Spleen (tissue), 11 donors: ENCODE data around the gene LRIG1. TPM values are rescaled to one million over a fixed set of nuclear protein-coding genes. Genes with fewer than 3 reads are reported as not detected.

Experiments
- DNase-seq: peaks from one replicate; pipeline ENCODE4 v3.0.0-alpha.2; 2020
- H3K27ac ChIP-seq, 8 donors: fragments of 200-600 bp; sonication (generic) in 7 of 8; 1 replicate in 4 of 8; 2 replicates in 4 of 8; pipeline versions ENCODE4 v1.5.0 to v1.8.0; 2016 to 2021; ENCODE audit warnings: inconsistent platforms in 4 of 8, mild to moderate bottlenecking in 4 of 8, moderate library complexity in 1 of 8
- H3K27me3 ChIP-seq, 7 donors: fragments of 200-600 bp; sonication (generic) in 6 of 7; replicated peaks in 1 of 7; 1 replicate in 4 of 7; 2 replicates in 3 of 7; pipeline versions ENCODE4 v1.5.0 to v1.8.0; 2016 to 2021; ENCODE audit warnings: inconsistent platforms in 3 of 7, mild to moderate bottlenecking in 1 of 7
- H3K36me3 ChIP-seq, 6 donors: fragments of 200-600 bp; sonication (generic) in 5 of 6; 1 replicate in 4 of 6; 2 replicates in 2 of 6; pipeline versions ENCODE4 v1.5.0 to v1.8.0; 2016 to 2021; ENCODE audit warnings: inconsistent platforms in 2 of 6
- H3K4me1 ChIP-seq, 6 donors: fragments of 200-600 bp; sonication (generic) in 5 of 6; 1 replicate in 3 of 6; 2 replicates in 3 of 6; pipeline versions ENCODE4 v1.5.0 to v1.8.0; 2016 to 2021; ENCODE audit warnings: inconsistent platforms in 3 of 6
- H3K4me3 ChIP-seq, 8 donors: fragments of 200-600 bp; sonication (generic) in 7 of 8; 1 replicate in 4 of 8; 2 replicates in 4 of 8; pipeline versions ENCODE4 v1.5.0 to v1.8.0; 2016 to 2021; ENCODE audit warnings: inconsistent platforms in 4 of 8, mild to moderate bottlenecking in 4 of 8, moderate library complexity in 2 of 8
- H3K9me3 ChIP-seq, 8 donors: fragments of 200-600 bp; sonication (generic) in 7 of 8; 1 replicate in 4 of 8; 2 replicates in 4 of 8; pipeline versions ENCODE4 v1.5.0 to v1.8.0; 2016 to 2021; ENCODE audit warnings: inconsistent platforms in 4 of 8
- POLR2A ChIP-seq, 3 donors: fragments of 450-650 bp; IDR thresholded peaks; one replicate each; pipeline ENCODE4 v1.5.1; 2017; ENCODE audit warnings: antibody characterized with exemption in 3 of 3, mild to moderate bottlenecking in 1 of 3
- POLR2AphosphoS5 ChIP-seq, 3 donors: sonication (generic); formaldehyde crosslinking; IDR thresholded peaks; one replicate each; pipeline ENCODE4 v1.5.1; 2017; ENCODE audit warnings: antibody characterized with exemption in 3 of 3
- WGBS, 5 donors: extraction: QIAGEN DNeasy Blood & Tissue Kit in 3 of 5; methylation state at CpG; one replicate each; pipeline versions ENCODE4 v1.1.5 to v1.1.7; 2013 to 2018; 5-methylcytosine and 5-hydroxymethylcytosine counted together
- intact Hi-C: fragments of 100-400 bp; cut with DNase I; formaldehyde crosslinking; loops from one replicate; pipeline ENCODE4 v1.15.0; 2023; ENCODE audit warnings: low total_unique reads
- polyA plus RNA-seq, 3 donors: library from polyadenylated mRNA; stranded (reverse); fragments of 200-250 nt; gene quantifications; one replicate each; pipeline ENCODE4 v1.2.1, GENCODE V29; 2013
- total RNA-seq, 7 donors: library from RNA; depleted of rRNA in 3 of 7; stranded (reverse); fragments of >200 nt in 3 of 7; fragmentation: NEBNext Ultra II Directional in 4 of 7; extraction: Animal tissue kit (Norgen Biotek cat#: 25700) in 4 of 7; gene quantifications; one replicate each; pipeline versions ENCODE4 v1.1.0 to v1.2.1, GENCODE V29; 2016 to 2021
- TF ChIP-seq, protein P1 (sequence below), 11 experiments: fragments of 200-600 bp in 7 of 11; fragments of 450-650 bp in 4 of 11; sonication (generic) in 4 of 11; IDR thresholded peaks in 8 of 11; conservative IDR thresholded peaks in 3 of 11; 1 replicate in 7 of 11; 2 replicates in 4 of 11; pipeline versions ENCODE4 v1.4.0 to v1.8.0; 2016 to 2021; ENCODE audit warnings: antibody characterized with exemption in 11 of 11, inconsistent platforms in 4 of 11, mild to moderate bottlenecking in 1 of 11
- donor health status: healthy with polysubstance abuse.
- donor health status: DM: no; HTN: no; CAD: no; lungs with moderate emphysema.
- donor health status: DM: no; HTN: no; CAD: no.
- donor health status: Bipolar disorder and iron deficiency.
- donor health status: healthy.
- donor health status: DM: no; HTN: no; CAD: no.
- donor health status: DM: yes; HTN: yes; CAD: no.

The LRIG1 gene
- total and polyA plus RNA-seq, 10 donors, result 5.9 to 19.7 (median 11.9) TPM

DNA sequence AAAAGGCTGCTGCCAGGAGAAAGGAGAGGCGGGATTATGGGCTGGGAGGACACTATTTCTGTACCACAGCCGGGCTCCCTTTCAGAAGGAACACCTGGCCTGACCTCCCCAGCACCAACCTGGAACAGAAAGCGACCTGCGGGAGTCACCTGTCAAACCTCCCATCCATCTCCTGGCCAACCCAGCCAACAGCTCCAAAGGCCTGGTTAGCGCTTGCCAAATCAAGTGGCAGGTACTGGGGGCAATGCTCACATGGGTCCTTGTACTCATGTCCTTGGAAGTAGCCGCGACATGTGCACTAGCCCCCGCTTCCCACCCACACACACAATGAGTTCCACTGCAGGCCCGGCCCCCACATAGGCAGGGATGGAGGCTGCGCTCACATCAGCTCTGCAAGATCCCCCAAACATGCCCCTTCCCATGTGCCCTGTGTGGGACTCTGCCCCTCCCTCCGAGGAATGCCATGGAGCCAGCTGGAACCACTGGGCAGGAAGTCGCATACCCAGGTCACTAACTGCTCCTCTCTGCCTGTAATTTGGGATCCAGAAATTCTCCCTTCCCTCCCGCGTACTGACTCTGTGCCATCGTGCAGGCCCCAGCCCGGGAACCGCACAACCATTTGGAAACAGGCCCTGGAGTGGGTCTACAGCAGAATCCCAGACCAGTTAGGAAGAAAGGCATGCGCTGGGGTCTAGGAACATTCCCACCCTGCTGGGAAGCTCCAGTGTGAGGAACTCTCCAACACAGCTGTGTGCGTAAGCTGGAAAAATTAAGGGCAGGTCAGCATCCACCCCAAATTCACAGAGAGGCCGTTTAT lies 98.9 kb downstream of the LRIG1 start:
- Histone ChIP-seq H3K27ac (no peak overlapping the region), H3K4me3 (no peak overlapping the region), H3K27me3 (no peaks in the 10 kb centered on the region), H3K9me3 (no peaks in the 10 kb centered on the region), H3K4me1 (no peaks in the 10 kb centered on the region), H3K36me3 (peaks cover 0 to 83% (median 20%) of the 10 kb centered on the region in 6 donors)
- intact Hi-C loops, result no loop called here
- DNase-seq, result peak; percentile 66
- TF ChIP-seq POLR2A (IDR thresholded peaks at IDR 0.05), result no peak
- WGBS, 5 donors, result 91 to 94% (median 92%) methylated on average over 16 to 20 of the region's 20 CpGs

DNA sequence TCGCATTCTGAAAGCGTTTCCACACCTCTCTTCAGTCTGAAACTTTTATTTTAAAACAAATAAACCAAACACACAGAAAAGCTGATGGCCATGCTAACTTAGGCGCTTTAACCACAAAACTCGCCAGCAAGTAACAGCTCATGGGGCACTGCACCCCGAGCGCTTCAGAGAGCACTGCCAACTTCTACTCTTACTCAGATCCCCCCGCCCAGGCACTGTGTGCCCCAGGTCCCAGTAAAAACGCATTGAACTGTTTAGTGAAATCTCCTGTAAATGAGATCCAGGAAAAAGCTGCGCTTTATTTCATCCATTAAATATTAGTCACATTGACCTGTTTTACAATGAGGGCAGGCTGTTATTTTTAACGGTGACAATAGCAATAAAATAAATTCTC lies 99.7 kb downstream of the LRIG1 start:
- H3K36me3 ChIP-seq, result peaks cover 0 to 83% (median 21%) of the 10 kb centered on the region in 6 donors
- TF ChIP-seq, protein P1, sequence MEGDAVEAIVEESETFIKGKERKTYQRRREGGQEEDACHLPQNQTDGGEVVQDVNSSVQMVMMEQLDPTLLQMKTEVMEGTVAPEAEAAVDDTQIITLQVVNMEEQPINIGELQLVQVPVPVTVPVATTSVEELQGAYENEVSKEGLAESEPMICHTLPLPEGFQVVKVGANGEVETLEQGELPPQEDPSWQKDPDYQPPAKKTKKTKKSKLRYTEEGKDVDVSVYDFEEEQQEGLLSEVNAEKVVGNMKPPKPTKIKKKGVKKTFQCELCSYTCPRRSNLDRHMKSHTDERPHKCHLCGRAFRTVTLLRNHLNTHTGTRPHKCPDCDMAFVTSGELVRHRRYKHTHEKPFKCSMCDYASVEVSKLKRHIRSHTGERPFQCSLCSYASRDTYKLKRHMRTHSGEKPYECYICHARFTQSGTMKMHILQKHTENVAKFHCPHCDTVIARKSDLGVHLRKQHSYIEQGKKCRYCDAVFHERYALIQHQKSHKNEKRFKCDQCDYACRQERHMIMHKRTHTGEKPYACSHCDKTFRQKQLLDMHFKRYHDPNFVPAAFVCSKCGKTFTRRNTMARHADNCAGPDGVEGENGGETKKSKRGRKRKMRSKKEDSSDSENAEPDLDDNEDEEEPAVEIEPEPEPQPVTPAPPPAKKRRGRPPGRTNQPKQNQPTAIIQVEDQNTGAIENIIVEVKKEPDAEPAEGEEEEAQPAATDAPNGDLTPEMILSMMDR (IDR thresholded peaks at IDR 0.05 in 8 of 11, conservative IDR thresholded peaks at IDR 0.05 in 3 of 11), result no peak
- TF ChIP-seq POLR2A (IDR thresholded peaks at IDR 0.05) (no peak), POLR2AphosphoS5 (IDR thresholded peaks at IDR 0.05) (no peak)
- DNase-seq, result no peak
- intact Hi-C loops, result no loop called here
- no peaks in the 10 kb centered on the region for H3K4me1 ChIP-seq
- H3K27me3 ChIP-seq, result no peaks in the 10 kb centered on the region
- no peak overlapping the region for H3K27ac ChIP-seq
- H3K4me3 ChIP-seq, result no peak overlapping the region
- 74 to 82% (median 79%) methylated on average over 10 of the region's 10 CpGs for WGBS, 5 donors
- H3K9me3 ChIP-seq, result no peaks in the 10 kb centered on the region

DNA sequence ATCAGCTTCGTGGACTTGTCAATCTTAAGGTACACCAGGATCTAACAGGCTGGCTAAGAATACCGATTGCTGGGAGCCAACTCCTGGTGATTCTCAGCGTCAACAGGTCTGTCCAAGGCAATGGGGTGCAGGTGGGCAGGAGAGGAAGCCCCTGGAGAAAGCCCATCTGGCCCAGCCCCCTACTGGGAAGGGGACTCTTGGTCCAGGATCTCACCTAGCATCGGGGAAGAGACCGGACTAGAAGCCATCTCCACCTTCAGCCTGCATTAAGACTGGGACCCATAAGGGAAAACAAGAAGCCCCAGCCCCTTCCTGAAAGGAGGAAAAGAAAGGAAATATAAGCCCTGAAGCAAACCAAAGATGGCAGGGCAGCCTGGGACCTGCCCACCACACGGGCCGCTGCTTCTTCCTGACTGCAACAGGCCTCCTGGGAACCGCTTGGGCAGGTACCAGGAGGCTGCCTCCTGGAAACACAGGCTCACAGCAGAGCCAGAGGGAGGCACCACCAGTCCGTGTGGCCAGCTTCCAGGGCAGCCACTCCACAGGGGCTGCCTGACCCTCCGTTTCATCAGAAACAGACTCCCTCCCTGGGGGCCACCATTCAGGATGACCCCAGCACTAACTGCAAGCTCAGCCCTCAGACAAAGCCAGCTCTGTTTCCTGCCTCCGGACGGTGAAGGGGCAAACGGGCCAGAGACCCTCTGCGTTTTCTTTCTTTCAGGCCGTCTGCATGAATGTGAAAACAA lies 100.2 kb downstream of the LRIG1 start:
- intact Hi-C loops, result no loop called here
- no peaks in the 10 kb centered on the region for H3K9me3 ChIP-seq
- no peaks in the 10 kb centered on the region for H3K27me3 ChIP-seq
- no peaks in the 10 kb centered on the region for H3K4me1 ChIP-seq
- no peak overlapping the region for H3K27ac ChIP-seq
- no peak for DNase-seq
- no peak overlapping the region for H3K4me3 ChIP-seq
- H3K36me3 ChIP-seq, result peaks cover 0 to 83% (median 19%) of the 10 kb centered on the region in 6 donors
- TF ChIP-seq POLR2A (IDR thresholded peaks at IDR 0.05), result no peak
- TF ChIP-seq, protein P1 (IDR thresholded peaks at IDR 0.05 in 8 of 11, conservative IDR thresholded peaks at IDR 0.05 in 3 of 11), result no peak
- TF ChIP-seq POLR2AphosphoS5 (IDR thresholded peaks at IDR 0.05), result no peak
- WGBS, 5 donors, result 75 to 89% (median 86%) methylated on average over 15 of the region's 15 CpGs

DNA sequence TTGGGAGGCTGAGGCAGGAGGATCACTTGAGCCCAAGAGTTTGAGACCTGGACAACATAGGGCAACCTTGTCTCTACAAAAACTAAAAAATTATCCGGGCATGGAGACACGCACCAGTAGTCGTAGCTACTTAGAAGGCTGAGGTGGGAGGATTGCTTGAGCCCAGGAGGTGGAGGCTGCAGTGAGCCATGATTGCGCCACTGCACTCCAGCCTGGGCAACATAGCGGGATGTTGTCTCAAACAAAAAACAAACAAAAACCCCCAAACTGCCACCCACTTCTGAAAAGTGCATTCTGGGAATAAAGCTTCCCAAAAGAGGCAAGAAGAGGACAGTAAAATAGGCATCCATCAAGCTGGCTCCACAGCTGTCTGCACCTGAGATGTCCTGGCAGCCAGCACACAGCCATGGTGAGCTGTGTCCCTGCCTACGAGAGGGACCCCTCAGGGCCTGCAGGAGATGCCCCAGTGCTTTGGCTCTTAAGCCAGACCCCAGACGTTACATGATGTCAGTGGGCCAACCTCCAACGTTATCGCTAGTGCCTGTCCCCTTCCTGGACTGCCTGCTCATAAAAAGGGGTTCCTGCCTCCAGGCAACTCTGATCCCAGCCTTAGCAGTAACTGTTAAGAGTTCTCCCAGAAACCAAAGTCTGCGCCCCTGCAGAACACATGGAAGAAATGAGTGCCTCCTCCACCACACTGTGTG lies 101.1 kb downstream of the LRIG1 start:
- WGBS, 5 donors, result 93 to 97% (median 95%) methylated on average over 10 of the region's 10 CpGs
- TF ChIP-seq, protein P1 (IDR thresholded peaks at IDR 0.05 in 8 of 11, conservative IDR thresholded peaks at IDR 0.05 in 3 of 11), result no peak
- TF ChIP-seq POLR2AphosphoS5 (IDR thresholded peaks at IDR 0.05), result no peak
- no peak for TF ChIP-seq POLR2A (IDR thresholded peaks at IDR 0.05)
- Histone ChIP-seq H3K27ac (no peak overlapping the region), H3K27me3 (no peaks in the 10 kb centered on the region), H3K36me3 (peaks cover 0 to 83% (median 14%) of the 10 kb centered on the region in 6 donors), H3K9me3 (no peaks in the 10 kb centered on the region), H3K4me3 (no peak overlapping the region), H3K4me1 (peaks cover 0 to under 1% (median 0%) of the 10 kb centered on the region in 6 donors)
- no peak for DNase-seq
- intact Hi-C loops, result loop anchor here (10.0 kb wide), 1 partner anchor 115 kb away; no protein-coding TSS in a partner anchor
